T-helper 1 cell treated with Interleukin-12 subunit alpha and Interleukin-12 subunit beta and Interleukin-4 antibody, amounts not matched to agents 30 ng/mL and 1 ng/mL, for 36 hours (primary cell): ENCODE results near the gene KCNQ1. TPM values are rescaled to one million over a fixed set of nuclear protein-coding genes. Genes with fewer than 3 reads are reported as not detected.

Experiments
- intact Hi-C: fragments of 100-400 bp; cut with micrococcal nuclease; formaldehyde crosslinking; loops from one replicate; pipeline ENCODE4 v1.15.1; 2024
- total RNA-seq: library from RNA; stranded (reverse); gene quantifications from 2 replicates; pipeline ENCODE4 v1.2.3, GENCODE V29; 2022

The KCNQ1 gene
- total RNA-seq, 1 donor from 2014 or later = 16.9 TPM

GRCh38 chr11:2561696-2562581 is 117.1 kb downstream of the KCNQ1 start:
- intact Hi-C loops = no loop called here

- intact Hi-C loops = no loop called here
Measured at GRCh38 chr11:2562890-2563212, 118.0 kb downstream of the KCNQ1 start.

GRCh38 chr11:2563213-2564007 is 118.6 kb downstream of the KCNQ1 start:
- intact Hi-C loops = no loop called here

- intact Hi-C loops = no loop called here
Measured at GRCh38 chr11:2564008-2564530, 119.3 kb downstream of the KCNQ1 start.

- intact Hi-C loops = loop anchor here (5.0 kb wide), 1 partner anchor 247 kb away; no protein-coding TSS in a partner anchor
Measured at GRCh38 chr11:2564588-2565425, 120.0 kb downstream of the KCNQ1 start.

GRCh38 chr11:2565447-2566222 is 120.8 kb downstream of the KCNQ1 start:
- intact Hi-C loops = loop anchor here (5.0 kb wide), 1 partner anchor 247 kb away; no protein-coding TSS in a partner anchor

- intact Hi-C loops = loop anchor here (5.0 kb wide), 1 partner anchor 246 kb away; no protein-coding TSS in a partner anchor
Measured at GRCh38 chr11:2566223-2567025, 121.6 kb downstream of the KCNQ1 start.

GRCh38 chr11:2567026-2567671 is 122.3 kb downstream of the KCNQ1 start:
- intact Hi-C loops = loop anchor here (5.0 kb wide), 1 partner anchor 245 kb away; no protein-coding TSS in a partner anchor

- intact Hi-C loops = loop anchor here (5.0 kb wide), 1 partner anchor 243 kb away; no protein-coding TSS in a partner anchor
Measured at GRCh38 chr11:2569321-2569721, 124.5 kb downstream of the KCNQ1 start.

- intact Hi-C loops = loop anchor here (5.0 kb wide), 1 partner anchor 243 kb away; no protein-coding TSS in a partner anchor
Measured at GRCh38 chr11:2569731-2570210, 125.0 kb downstream of the KCNQ1 start.

- intact Hi-C loops = no loop called here
Measured at GRCh38 chr11:2570211-2570811, 125.5 kb downstream of the KCNQ1 start.

GRCh38 chr11:2570841-2571597 is 126.2 kb downstream of the KCNQ1 start:
- intact Hi-C loops = no loop called here

GRCh38 chr11:2571598-2572281 is 126.9 kb downstream of the KCNQ1 start:
- intact Hi-C loops = no loop called here

- intact Hi-C loops = no loop called here
Measured at GRCh38 chr11:2572491-2573239, 127.9 kb downstream of the KCNQ1 start.

- intact Hi-C loops = no loop called here
Measured at GRCh38 chr11:2573240-2574042, 128.6 kb downstream of the KCNQ1 start.
